Ammon's horn (tissue), 1 donor: ENCODE results near the gene LRP2.

Experiments used
- DNase-seq: peaks from one replicate; pipeline ENCODE4 v3.0.0-alpha.2; 2016; ENCODE audit warnings: low spot score

LRP2 gene

GRCh38 chr2:169240405-169240804, 121.9 kb downstream of the LRP2 start:
- DNase-seq = no peak

- no peak for DNase-seq
Observed at GRCh38 chr2:169237939-169238338, 124.4 kb downstream of the LRP2 start.

- no peak for DNase-seq
Observed at GRCh38 chr2:169237286-169237685, 125.0 kb downstream of the LRP2 start.

GRCh38 chr2:169232551-169233154, 129.7 kb downstream of the LRP2 start:
- DNase-seq = peak; percentile 20

GRCh38 chr2:169230204-169230603, 132.1 kb downstream of the LRP2 start:
- no peak for DNase-seq

- no peak for DNase-seq
Observed at GRCh38 chr2:169229590-169229989, 132.7 kb downstream of the LRP2 start.

GRCh38 chr2:169225906-169226305, 136.4 kb downstream of the LRP2 start:
- no peak for DNase-seq

- no peak for DNase-seq
Observed at GRCh38 chr2:169225233-169225750, 137.0 kb downstream of the LRP2 start.

- DNase-seq = no peak
Observed at GRCh38 chr2:169222665-169223064, 139.7 kb downstream of the LRP2 start.

GRCh38 chr2:169221745-169222369, 140.5 kb downstream of the LRP2 start:
- DNase-seq = peak; percentile 25

GRCh38 chr2:169210917-169211316, 151.4 kb downstream of the LRP2 start:
- DNase-seq = no peak

GRCh38 chr2:169208026-169208425, 154.3 kb downstream of the LRP2 start:
- no peak for DNase-seq

GRCh38 chr2:169205176-169205575, 157.2 kb downstream of the LRP2 start:
- DNase-seq = no peak

- DNase-seq = no peak
Observed at GRCh38 chr2:169203952-169204351, 158.4 kb downstream of the LRP2 start.

- no peak for DNase-seq
Observed at GRCh38 chr2:169200756-169201155, 161.6 kb downstream of the LRP2 start.

- DNase-seq = no peak
Observed at GRCh38 chr2:169193618-169194017, 168.7 kb downstream of the LRP2 start.

GRCh38 chr2:169190197-169190775, 172.0 kb downstream of the LRP2 start:
- DNase-seq = no peak

GRCh38 chr2:169189132-169189531, 173.2 kb downstream of the LRP2 start:
- DNase-seq = no peak

GRCh38 chr2:169185711-169186110, 176.6 kb downstream of the LRP2 start:
- DNase-seq = peak; percentile 14

GRCh38 chr2:169184074-169184473, 178.3 kb downstream of the LRP2 start:
- no peak for DNase-seq

- no peak for DNase-seq
Observed at GRCh38 chr2:169182573-169182972, 179.8 kb downstream of the LRP2 start.

- no peak for DNase-seq
Observed at GRCh38 chr2:169178804-169179390, 183.4 kb downstream of the LRP2 start.

GRCh38 chr2:169178364-169178763, 184.0 kb downstream of the LRP2 start:
- no peak for DNase-seq
